Mesenteric fat pad (tissue), 1 donor: Measurements from ENCODE around the gene RUSC1. TPM values are rescaled to one million over a fixed set of nuclear protein-coding genes. Genes with fewer than 3 reads are reported as not detected.
A peak's percentile ranks its signal among the peaks of the same experiment; 100 is the strongest.

ENCODE experiments used
- DNase-seq: peaks from one replicate; pipeline ENCODE4 v3.0.0-alpha.2; 2020; ENCODE audit warnings: low spot score
- total RNA-seq: library from RNA; stranded (reverse); fragmentation: NEBNext Ultra II Directional; extraction: Animal tissue kit (Norgen Biotek cat#: 25700); gene quantifications from one replicate; pipeline ENCODE4 v1.2.1, GENCODE V29; 2021
- donor health status: DM: yes; HTN: yes; CAD: no.

RUSC1 gene
- total RNA-seq, 1 donor from 2014 or later, result 20.8 TPM

DNA sequence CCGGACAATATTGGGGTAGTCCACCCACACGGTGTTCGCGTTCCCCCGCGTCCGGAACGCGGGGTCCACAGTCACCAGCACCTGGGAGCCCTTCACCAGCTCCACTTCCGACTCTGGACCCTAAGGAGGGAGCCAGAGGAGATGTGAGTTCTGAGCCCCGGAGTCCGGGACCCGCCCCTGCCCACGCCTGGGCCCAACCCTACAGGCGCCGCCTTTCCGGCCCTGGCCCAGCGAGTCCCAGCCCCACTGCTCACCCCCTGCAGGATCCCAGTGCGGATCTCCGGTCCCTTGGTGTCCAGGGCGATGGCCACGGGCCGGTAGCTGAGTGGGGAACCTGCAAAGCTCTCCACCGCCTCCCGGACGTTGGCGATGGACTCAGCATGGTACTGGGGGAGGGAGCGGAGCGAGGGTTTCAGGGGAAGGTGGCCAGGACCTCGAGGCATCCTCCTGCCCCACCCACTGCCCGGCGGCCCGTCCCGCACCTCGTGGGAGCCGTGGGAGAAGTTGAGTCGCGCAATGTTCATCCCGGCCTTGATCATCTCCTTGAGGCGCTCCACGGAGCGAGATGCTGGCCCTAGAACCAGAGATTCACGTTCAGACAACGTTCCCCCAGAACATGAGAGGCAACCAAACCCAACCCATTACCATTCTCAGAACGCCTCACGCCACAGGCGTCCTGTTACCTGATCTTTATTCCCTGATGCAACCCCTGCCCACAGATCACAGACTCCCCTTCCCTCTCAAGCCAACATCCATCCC is 25.3 kb upstream of the RUSC1 start:
- DNase-seq, result no peak

DNA sequence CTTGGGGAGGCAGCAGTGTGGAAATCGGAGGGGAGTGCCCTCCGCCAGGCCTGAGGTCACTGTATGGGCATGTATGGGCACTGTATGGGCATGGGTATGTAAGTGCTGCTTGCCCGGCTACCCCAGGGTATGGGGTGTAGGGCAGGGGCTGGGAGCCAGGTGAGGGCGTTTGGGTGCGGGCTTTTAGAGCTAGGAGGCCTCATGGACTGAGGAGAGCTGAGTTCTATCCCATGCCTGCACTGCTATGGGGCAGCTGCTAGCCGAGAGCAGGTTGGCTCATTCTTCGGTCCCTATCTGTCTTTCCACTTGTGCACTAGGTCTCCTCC is 24.8 kb upstream of the RUSC1 start:
- DNase-seq, result no peak

DNA sequence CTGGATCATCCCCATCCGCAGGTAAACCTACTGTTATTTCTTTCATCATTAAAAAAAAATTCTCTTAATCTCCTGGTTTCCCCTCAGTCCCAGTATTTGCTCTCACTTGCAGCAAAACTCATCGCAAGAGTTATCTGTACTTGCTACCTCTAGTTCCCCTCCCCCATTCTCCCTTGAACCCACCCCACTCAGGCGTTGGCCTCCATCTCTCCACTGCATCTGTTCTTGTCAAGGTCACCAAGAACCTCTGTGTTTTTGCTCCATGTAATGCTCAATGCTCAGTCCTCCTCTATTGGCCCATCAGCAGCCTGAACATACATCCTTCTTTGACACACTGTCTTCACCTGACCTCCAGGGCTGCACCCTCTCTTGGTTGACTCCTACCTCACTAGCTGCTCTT is 24.0 kb upstream of the RUSC1 start:
- no peak for DNase-seq

GRCh38 chr1:155297384-155297783 is 23.3 kb upstream of the RUSC1 start:
- no peak for DNase-seq

GRCh38 chr1:155300024-155300423 is 20.7 kb upstream of the RUSC1 start:
- DNase-seq, result no peak

DNA sequence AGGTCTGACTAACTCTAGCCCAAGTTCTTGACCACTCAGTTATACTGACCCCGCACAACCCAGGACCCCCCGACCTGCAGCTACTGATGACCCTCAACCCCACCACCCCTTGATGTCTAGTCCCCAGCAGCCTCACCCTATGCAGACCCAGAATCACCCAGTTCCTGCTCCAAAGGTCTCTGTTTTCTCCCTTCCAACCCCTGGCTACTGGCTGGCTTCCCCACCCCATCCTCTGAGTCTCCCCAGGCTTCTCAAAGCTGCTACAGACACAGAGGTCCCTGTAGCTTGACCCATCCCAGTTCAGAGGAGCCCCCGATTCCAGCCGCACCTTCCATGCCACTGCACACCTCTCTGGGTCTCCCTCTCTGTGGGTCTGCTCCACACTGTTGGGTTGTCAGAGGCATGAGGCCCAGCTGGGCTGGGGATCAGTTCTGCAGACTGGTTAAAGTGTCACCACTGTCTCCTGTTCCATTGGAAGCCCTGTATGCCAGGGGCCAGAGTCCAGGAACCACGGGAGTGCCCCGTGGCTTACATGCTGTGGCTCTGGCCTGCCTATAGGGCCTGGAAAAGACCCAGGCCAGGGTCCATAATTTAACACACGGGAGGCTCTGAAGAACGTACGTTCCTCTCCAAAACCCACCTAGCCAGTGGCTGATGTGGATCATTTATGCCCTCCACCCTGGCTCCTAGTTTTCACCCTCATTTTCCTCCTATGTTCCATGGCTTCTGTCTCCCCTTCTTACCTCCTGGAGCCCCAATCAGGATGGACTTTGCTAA is 20.0 kb upstream of the RUSC1 start:
- no peak for DNase-seq

DNA sequence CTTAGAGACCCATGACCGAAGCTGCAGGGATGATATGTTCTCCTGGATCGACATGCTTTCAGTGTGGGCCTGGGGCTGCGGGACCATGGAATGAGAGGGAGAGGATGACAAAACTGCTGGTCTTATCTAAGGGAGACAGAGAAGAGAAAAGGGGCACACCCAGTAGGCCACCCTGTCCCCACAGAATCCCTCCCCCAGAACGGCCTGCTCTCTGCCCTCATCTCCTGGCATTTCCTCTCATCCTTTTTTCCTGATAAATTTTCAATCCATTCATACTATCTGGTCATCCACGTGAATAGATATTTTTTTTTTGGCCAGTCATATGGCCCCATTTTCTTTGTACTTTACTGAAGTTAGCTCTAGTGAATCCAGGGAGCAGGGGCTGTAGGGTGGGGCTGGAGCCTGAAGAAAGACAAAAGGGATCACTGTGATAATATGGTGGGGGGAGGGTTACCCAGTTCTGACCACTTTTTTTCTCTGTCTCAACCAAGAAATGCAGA is 19.3 kb upstream of the RUSC1 start, which contains the start of gene PKLR:
PKLR (minus strand) TSS at position 97 of the 500 bp plus-strand sequence; CDS start at position 54, 43 bp downstream.
- DNase-seq, result no peak

DNA sequence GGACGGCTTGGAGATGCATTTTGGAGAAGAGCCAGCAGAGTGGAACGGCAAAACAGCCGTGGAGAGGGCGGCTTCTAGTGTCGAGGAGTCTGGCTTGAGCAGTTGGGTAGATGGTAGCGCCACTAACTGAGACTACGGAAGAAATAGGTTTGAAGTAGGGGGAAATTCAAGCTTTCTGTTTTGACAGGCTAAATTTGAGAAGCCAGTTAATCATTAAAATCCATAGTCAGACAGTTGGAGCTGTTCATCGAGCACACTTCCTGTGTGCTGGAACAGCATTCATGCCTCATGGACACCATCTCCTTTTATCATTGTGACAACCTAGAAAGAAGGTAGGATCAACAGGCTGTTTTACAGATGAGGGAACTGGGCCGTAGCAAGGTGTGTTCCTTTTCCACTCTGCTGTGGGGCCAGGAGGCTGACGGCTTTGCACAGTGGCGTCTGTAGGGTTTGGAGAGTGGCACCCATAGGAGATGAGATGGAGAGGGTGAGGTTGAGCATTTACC is 16.1 kb upstream of the RUSC1 start:
- DNase-seq, result no peak

GRCh38 chr1:155305881-155306391 is 14.8 kb upstream of the RUSC1 start:
- DNase-seq, result no peak

GRCh38 chr1:155307247-155307740 is 13.4 kb upstream of the RUSC1 start:
- DNase-seq, result no peak

DNA sequence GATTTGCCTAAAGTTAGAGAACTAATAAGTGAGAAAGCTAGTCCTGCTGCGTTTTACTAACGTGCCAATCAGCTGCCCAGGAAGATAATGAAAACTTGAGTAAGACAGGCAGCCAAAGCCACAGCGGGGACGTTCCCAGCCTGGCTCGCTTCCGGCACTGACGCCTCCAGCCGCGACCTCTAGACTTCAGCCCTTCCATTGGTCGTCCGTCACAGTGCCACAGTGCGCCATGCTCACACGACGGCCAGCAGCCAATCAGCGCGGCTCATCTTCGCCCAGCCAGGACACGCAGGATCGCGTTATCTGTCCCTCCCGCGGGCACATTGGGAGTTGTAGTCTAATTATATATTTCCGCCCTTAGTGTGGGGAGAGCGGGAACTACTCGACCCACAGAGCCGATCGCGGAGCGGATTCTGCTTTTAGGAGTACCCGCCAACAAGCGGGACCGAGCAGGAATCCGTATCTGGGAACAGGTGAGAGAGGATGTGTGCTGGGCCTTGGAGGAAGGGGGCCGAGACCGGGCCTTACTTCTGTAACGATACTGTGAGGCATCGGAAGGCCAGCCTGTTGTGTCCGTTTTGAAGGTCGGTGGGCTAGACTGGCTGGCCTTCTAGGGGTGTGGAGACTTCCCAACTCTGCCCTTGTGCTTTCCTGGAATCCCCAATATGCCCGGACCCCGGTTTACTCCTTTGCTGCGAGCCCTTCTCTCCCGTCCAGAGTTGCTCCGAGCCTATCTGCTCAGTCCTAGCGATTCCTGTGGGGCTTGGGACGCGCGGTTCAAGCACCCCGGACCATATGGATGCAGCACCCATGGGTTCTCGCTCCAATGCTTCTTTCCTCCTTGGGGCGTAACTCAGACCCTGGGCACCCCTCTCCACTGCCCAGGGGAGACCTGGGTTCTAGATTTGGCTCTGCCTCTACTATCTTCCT is 11.9 kb upstream of the RUSC1 start, which contains the start of gene FDPS:
FDPS (plus strand) TSS at position 374 of the 930 bp plus-strand sequence. CDS start 924 bp downstream, outside the sequence.
- DNase-seq, result peak; percentile 100

GRCh38 chr1:155309423-155310021 is 11.2 kb upstream of the RUSC1 start:
- DNase-seq, result no peak

DNA sequence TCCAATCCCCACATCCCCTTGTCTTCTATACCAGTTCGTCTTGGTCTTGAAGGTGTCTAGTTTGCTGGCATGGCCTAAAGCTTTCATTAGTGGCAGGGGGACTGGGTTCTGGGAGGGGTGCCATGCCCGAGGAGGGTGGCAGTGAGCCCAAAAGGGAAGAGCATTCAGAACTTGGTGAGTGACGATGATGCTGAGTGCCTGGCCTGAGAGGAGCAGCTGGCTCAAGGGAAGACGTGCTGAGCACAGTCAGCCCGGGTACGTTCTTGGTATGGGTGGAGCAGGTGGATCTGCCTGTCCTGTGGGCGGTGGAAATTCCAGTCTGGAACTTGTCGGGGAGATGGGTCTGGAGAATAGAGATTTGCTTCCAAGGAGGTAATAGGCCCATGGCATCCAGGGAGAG is 7.4 kb upstream of the RUSC1 start:
- DNase-seq, result no peak

GRCh38 chr1:155316922-155317321 is 3.8 kb upstream of the RUSC1 start:
- DNase-seq, result no peak

DNA sequence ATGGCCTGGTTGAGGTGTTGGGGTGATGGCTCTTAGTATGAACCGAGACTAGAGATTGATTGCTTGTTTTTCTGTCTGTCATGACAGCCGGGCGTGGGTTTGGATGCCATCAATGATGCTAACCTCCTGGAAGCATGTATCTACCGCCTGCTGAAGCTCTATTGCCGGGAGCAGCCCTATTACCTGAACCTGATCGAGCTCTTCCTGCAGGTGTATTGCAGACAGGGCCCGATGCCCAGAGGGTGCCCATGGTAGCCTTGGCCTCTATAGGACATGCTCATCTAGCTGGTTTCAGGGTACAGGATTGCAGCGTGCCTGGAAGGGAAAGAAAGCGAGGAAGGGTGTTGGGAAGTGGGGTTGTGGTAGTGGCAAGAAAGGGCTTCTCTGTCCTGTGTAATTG is 2.6 kb upstream of the RUSC1 start:
- DNase-seq, result no peak

DNA sequence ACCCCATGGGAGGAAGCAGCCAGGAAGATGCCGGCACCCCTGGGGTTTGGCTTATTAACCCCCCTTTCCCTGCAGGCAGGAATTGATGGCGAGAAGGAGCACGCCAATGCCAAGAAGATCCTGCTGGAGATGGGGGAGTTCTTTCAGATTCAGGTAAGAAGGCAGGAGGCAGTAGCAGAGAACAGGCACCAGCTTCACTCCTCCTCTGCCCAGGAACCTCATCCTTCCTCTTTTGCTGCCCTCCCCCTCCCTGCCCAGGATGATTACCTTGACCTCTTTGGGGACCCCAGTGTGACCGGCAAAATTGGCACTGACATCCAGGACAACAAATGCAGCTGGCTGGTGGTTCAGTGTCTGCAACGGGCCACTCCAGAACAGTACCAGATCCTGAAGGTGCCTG is 1.2 kb upstream of the RUSC1 start:
- no peak for DNase-seq

GRCh38 chr1:155320252-155320651 is 442 bp upstream of the RUSC1 start:
- DNase-seq, result no peak

DNA sequence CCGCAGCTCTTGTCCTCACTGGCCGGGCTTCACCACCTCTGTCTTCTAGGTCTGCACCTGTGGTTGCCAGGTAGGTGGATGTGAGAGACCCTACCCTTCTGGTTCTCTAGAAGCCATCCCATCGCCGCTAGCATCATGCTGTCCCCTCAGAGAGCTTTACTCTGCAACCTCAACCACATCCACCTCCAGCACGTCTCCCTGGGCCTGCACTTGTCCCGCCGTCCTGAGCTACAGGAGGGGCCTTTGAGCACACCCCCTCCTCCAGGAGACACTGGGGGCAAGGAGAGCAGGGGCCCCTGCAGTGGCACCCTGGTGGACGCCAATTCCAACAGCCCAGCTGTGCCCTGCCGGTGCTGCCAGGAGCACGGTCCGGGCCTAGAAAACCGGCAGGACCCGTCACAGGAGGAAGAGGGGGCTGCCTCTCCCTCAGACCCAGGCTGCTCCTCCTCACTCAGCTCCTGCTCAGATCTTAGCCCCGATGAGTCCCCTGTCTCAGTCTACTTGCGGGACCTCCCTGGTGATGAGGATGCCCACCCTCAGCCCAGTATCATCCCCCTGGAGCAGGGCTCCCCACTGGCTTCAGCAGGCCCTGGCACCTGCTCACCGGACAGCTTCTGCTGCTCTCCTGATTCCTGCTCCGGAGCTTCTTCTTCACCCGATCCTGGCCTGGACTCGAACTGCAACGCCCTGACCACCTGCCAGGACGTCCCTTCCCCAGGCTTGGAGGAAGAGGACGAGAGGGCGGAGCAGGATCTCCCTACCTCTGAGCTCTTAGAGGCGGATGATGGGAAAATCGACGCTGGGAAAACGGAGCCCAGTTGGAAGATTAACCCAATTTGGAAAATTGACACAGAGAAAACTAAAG is 1.2 kb downstream of the RUSC1 start:
- peak; percentile 86 for DNase-seq

- peak; percentile 90 for DNase-seq
Observed at GRCh38 chr1:155322571-155322952, 1.9 kb downstream of the RUSC1 start.
